SK-N-SH (cell line): Measurements from ENCODE around the gene TMEM144. TPM values are rescaled to one million over a fixed set of nuclear protein-coding genes. Genes with fewer than 3 reads are reported as not detected.
"Not testable (repeated sequence)": the region's sequence is repeated elsewhere in the genome, so short reads cannot be mapped to it uniquely, and the experiment has no call there.

Source experiments
- CTCF ChIA-PET: fragments of 300-600, 350-600 bp; formaldehyde crosslinking; extraction: SDS; loops from one replicate; lab custom pipeline; 2021; lab: Yijun Ruan, JAX
- POLR2A ChIA-PET: fragments of 350-600 bp; sonication (Branson Sonifier 250); formaldehyde crosslinking; extraction: SDS; loops from one replicate; lab custom pipeline; 2020; ENCODE audit warnings: antibody characterized with exemption, inconsistent platforms; lab: Yijun Ruan, JAX
- DNase-seq: peaks from one replicate; pipeline ENCODE4 v3.0.0; 2012
- H2AFZ ChIP-seq: fragments of 200-600 bp; sonication (generic); 2 replicates; pipeline ENCODE4 v1.8.1; 2016; ENCODE audit warnings: antibody characterized with exemption, mild to moderate bottlenecking, low read depth
- H3F3A ChIP-seq: fragments of 200-600 bp; sonication (generic); replicated peaks from 2 replicates; pipeline ENCODE3; 2016; ENCODE audit warnings: antibody characterized with exemption, mild to moderate bottlenecking; ENCODE audit not compliant: insufficient read depth
- H3K27ac ChIP-seq, 2 experiments: fragments of 200-500 bp in 1 of 2; fragments of 200-600 bp in 1 of 2; sonication (Bioruptor generic) in 1 of 2; sonication (generic), shearing (Covaris generic) in 1 of 2; 2 replicates each; pipeline versions ENCODE4 v1.5.1 to v1.6.1; 2014 to 2016; ENCODE audit warnings: low read depth in 2 of 2, inconsistent platforms in 1 of 2, low read length in 1 of 2, mild to moderate bottlenecking in 1 of 2, mixed read lengths in 1 of 2
- H3K27me3 ChIP-seq: fragments of 200-600 bp; sonication (generic), shearing (Covaris generic); 2 replicates; pipeline ENCODE4 v1.6.1; 2016; ENCODE audit warnings: mixed run types; ENCODE audit not compliant: insufficient read depth
- H3K36me3 ChIP-seq, 2 experiments: fragments of 200-500 bp in 1 of 2; fragments of 200-600 bp in 1 of 2; sonication (Bioruptor generic) in 1 of 2; sonication (generic) in 1 of 2; replicated peaks in 1 of 2; 2 replicates each; pipeline versions ENCODE3 to v1.5.1; 2014 to 2016; ENCODE audit warnings: low read length in 1 of 2, mild to moderate bottlenecking in 1 of 2; ENCODE audit not compliant: insufficient read depth in 2 of 2, control insufficient read depth in 1 of 2
- H3K4me1 ChIP-seq, 2 experiments: fragments of 200-500 bp in 1 of 2; fragments of 200-600 bp in 1 of 2; sonication (Bioruptor generic) in 1 of 2; sonication (generic), shearing (Covaris generic) in 1 of 2; 2 replicates each; pipeline versions ENCODE4 v1.5.1 to v1.6.1; 2014 to 2016; ENCODE audit warnings: low read depth in 1 of 2, low read length in 1 of 2, mixed run types in 1 of 2; ENCODE audit not compliant: insufficient read depth in 2 of 2, control insufficient read depth in 1 of 2
- H3K4me2 ChIP-seq: fragments of 200-600 bp; sonication (generic), shearing (Covaris generic); 2 replicates; pipeline ENCODE4 v1.6.1; 2017; ENCODE audit warnings: mixed run types
- H3K4me3 ChIP-seq, 2 experiments: fragments of 200-500 bp in 1 of 2; fragments of 200-600 bp in 1 of 2; sonication (Bioruptor generic) in 1 of 2; sonication (generic), shearing (Covaris generic) in 1 of 2; 2 replicates each; pipeline versions ENCODE4 v1.5.1 to v1.8.1; 2014 to 2016; ENCODE audit warnings: low read depth in 2 of 2, inconsistent platforms in 1 of 2, low read length in 1 of 2, mild to moderate bottlenecking in 1 of 2, mixed read lengths in 1 of 2, moderate library complexity in 1 of 2
- H3K79me2 ChIP-seq: fragments of 200-600 bp; sonication (generic); 2 replicates; pipeline ENCODE4 v1.8.1; 2017; ENCODE audit warnings: mild to moderate bottlenecking; ENCODE audit not compliant: insufficient read depth
- H3K9ac ChIP-seq: fragments of 200-600 bp; sonication (generic); 2 replicates; pipeline ENCODE4 v1.6.1; 2017; ENCODE audit warnings: mixed run types
- H3K9me2 ChIP-seq: fragments of 200-600 bp; sonication (generic); 2 replicates; pipeline ENCODE4 v1.6.1; 2017; ENCODE audit warnings: mixed run types
- H3K9me3 ChIP-seq: fragments of 200-600 bp; sonication (generic); 2 replicates; pipeline ENCODE4 v1.6.1; 2017; ENCODE audit warnings: mixed run types, mild to moderate bottlenecking, moderate library complexity
- H4K20me1 ChIP-seq: fragments of 200-600 bp; sonication (generic); 2 replicates; pipeline ENCODE4 v1.6.1; 2017; ENCODE audit warnings: mild to moderate bottlenecking, mixed run types; ENCODE audit not compliant: insufficient read depth
- CHD2 ChIP-seq: fragments of 150-350 bp; IDR thresholded peaks from 2 replicates; pipeline ENCODE4 v1.6.1; 2018; ENCODE audit warnings: low read length; ENCODE audit not compliant: partially characterized antibody
- ELF1 ChIP-seq: IDR thresholded peaks from 2 replicates; pipeline ENCODE4 v1.4.0; 2012
- FOXJ3 ChIP-seq: sonication (generic); formaldehyde crosslinking; IDR thresholded peaks from 2 replicates; pipeline ENCODE4 v1.5.1; 2020; ENCODE audit warnings: mild to moderate bottlenecking, missing genetic modification reagents
- IRF3 ChIP-seq: fragments of 150-350 bp; IDR thresholded peaks from 2 replicates; pipeline ENCODE4 v1.6.1; 2016; ENCODE audit warnings: mild to moderate bottlenecking, low read depth, low read length
- JUND ChIP-seq: IDR thresholded peaks from 2 replicates; pipeline ENCODE4 v1.4.0; 2012
- NFIC ChIP-seq: IDR thresholded peaks from 2 replicates; pipeline ENCODE4 v1.4.0; 2012; ENCODE audit warnings: borderline replicate concordance
- NRF1 ChIP-seq: IDR thresholded peaks from 2 replicates; pipeline ENCODE4 v1.6.1; 2012; ENCODE audit warnings: low read depth, mild to moderate bottlenecking, low read length
- POLR2AphosphoS5 ChIP-seq: IDR thresholded peaks from 2 replicates; pipeline ENCODE4 v1.6.1; 2012; ENCODE audit warnings: low read depth, low read length
- RCOR1 ChIP-seq: fragments of 150-350 bp; IDR thresholded peaks from 2 replicates; pipeline ENCODE4 v1.6.1; 2017; ENCODE audit warnings: antibody characterized with exemption, low read length
- REST ChIP-seq: IDR thresholded peaks from 2 replicates; pipeline ENCODE4 v1.6.1; 2012; ENCODE audit warnings: mild to moderate bottlenecking, low read depth, low read length, moderate library complexity
- RFX5 ChIP-seq: IDR thresholded peaks from 2 replicates; pipeline ENCODE4 v1.6.1; 2012; ENCODE audit warnings: mild to moderate bottlenecking, improper control_type of control experiment, low read length
- SMC3 ChIP-seq: IDR thresholded peaks from 2 replicates; pipeline ENCODE4 v1.6.1; 2012; ENCODE audit warnings: low read depth, low read length, improper control_type of control experiment
- TAF1 ChIP-seq: IDR thresholded peaks from 2 replicates; pipeline ENCODE4 v1.6.1; 2012; ENCODE audit warnings: low read depth, mild to moderate bottlenecking, low read length, moderate library complexity, borderline replicate concordance
- TCF12 ChIP-seq: IDR thresholded peaks from 2 replicates; pipeline ENCODE4 v1.4.0; 2012
- USF2 ChIP-seq: fragments of 150-350 bp; IDR thresholded peaks from 2 replicates; pipeline ENCODE4 v1.6.1; 2017; ENCODE audit warnings: antibody characterized with exemption, low read length, low read depth, borderline replicate concordance
- YY1 ChIP-seq: IDR thresholded peaks from 2 replicates; pipeline ENCODE4 v1.4.0; 2012; ENCODE audit warnings: low read depth, mild to moderate bottlenecking
- WGBS: methylation state at CpG from one replicate; pipeline ENCODE4 v1.1.6; 2017; ENCODE audit warnings: low lambda C conversion rate; 5-methylcytosine and 5-hydroxymethylcytosine counted together
- polyA plus RNA-seq, 3 experiments: library from polyadenylated mRNA; depleted of rRNA; stranded (reverse); fragments of >200 nt; gene quantifications; 2 replicates each; pipeline ENCODE4 v1.2.3, GENCODE V29; 2012

Gene TMEM144
- polyA plus RNA-seq, 1 of the 3 experiments (the other 2 are of a cell fraction), result not detected

- H3K36me3 ChIP-seq, POLR2A ChIA-PET, H2AFZ ChIP-seq, H3K79me2 ChIP-seq, H3K4me3 ChIP-seq, H3K4me1 ChIP-seq, H3K27me3 ChIP-seq, H3K9me3 ChIP-seq, H4K20me1 ChIP-seq, DNase-seq, H3F3A ChIP-seq, H3K9me2 ChIP-seq, H3K4me2 ChIP-seq, H3K9ac ChIP-seq: not testable (repeated sequence)
- peak overlapping the region in 1 of 2 experiments; percentile 34; a peak in 1 of 4 replicates for H3K27ac ChIP-seq
- WGBS, result 44% methylated on average over 1 of the region's 1 CpG
- CTCF ChIA-PET, result interaction anchor here (1.7 kb wide), 1 partner anchor 19 kb away, joined by 5 read pairs; no protein-coding TSS in a partner anchor
These were observed 68.8 kb downstream of the TMEM144 start for GRCh38 chr4:158279052-158279451.

GRCh38 chr4:158280856-158281255 lies 70.6 kb downstream of the TMEM144 start:
- H3K4me3 ChIP-seq, result no peak overlapping the region
- WGBS, result 41% methylated on average over 5 of the region's 5 CpGs
- no peaks in the 10 kb centered on the region for H3K36me3 ChIP-seq
- no peak for TF ChIP-seq RCOR1
- no peak for TF ChIP-seq YY1
- TF ChIP-seq SMC3, result no peak
- no peak for TF ChIP-seq TCF12
- no peak for TF ChIP-seq NRF1
- no peak for TF ChIP-seq RFX5
- no peak for TF ChIP-seq POLR2AphosphoS5
- TF ChIP-seq USF2, result no peak
- no peak for TF ChIP-seq FOXJ3 (CRISPR knock-in tag)
- TF ChIP-seq TAF1, result no peak
- no peak for TF ChIP-seq NFIC
- TF ChIP-seq REST, result no peak
- no peak for TF ChIP-seq ELF1
- no peak for TF ChIP-seq CHD2
- TF ChIP-seq JUND, result no peak
- no peak for TF ChIP-seq IRF3
- TF ChIP-seq, all 33 proteins: peak for 0
- peaks cover 0 to 3% of the 10 kb centered on the region in 2 experiments; a peak in 2 of 4 replicates for H3K4me1 ChIP-seq
- no peaks in the 10 kb centered on the region for H3F3A ChIP-seq
- no peaks in the 10 kb centered on the region for H4K20me1 ChIP-seq
- CTCF ChIA-PET, result interaction anchor here (1.0 kb wide), 1 partner anchor 345 kb away, joined by 3 read pairs; no protein-coding TSS in a partner anchor
- H3K27ac ChIP-seq, result peak overlapping the region in 1 of 2 experiments; percentile 11; a peak in 1 of 4 replicates
- no peaks in the 10 kb centered on the region for H3K9me2 ChIP-seq
- no peak overlapping the region for H2AFZ ChIP-seq
- H3K4me2 ChIP-seq, result no peak overlapping the region
- no peak overlapping the region for H3K9ac ChIP-seq
- peak; percentile 29 for DNase-seq
- H3K27me3 ChIP-seq, result no peaks in the 10 kb centered on the region
- no peaks in the 10 kb centered on the region for H3K9me3 ChIP-seq
- no peaks in the 10 kb centered on the region for H3K79me2 ChIP-seq
- POLR2A ChIA-PET, result no interaction called here
